DND-41 (cell line): Measurements from ENCODE around the gene PCDH12.

Experiments used
- CTCF ChIP-seq: IDR thresholded peaks from 2 replicates; pipeline ENCODE4 v1.5.1; 2012; ENCODE audit warnings: borderline replicate concordance, low read length, moderate library complexity, mild to moderate bottlenecking; ENCODE audit not compliant: poor library complexity, severe bottlenecking; ENCODE audit errors: extremely low read depth
- EZH2 ChIP-seq: IDR thresholded peaks from 3 replicates; pipeline ENCODE4 v1.6.1; 2012; ENCODE audit warnings: borderline replicate concordance, low read depth, mild to moderate bottlenecking, moderate library complexity, low read length, inconsistent platforms; ENCODE audit not compliant: severe bottlenecking

GRCh38 chr5:141931694-141932093 is 26.3 kb downstream of the PCDH12 start:
- TF ChIP-seq CTCF (no peak), EZH2 (no peak)
